ENCODE data around the gene PRICKLE2. TPM values are rescaled to one million over a fixed set of nuclear protein-coding genes. Genes with fewer than 3 reads are reported as not detected.

The PRICKLE2 gene
- total RNA-seq, 1 experiment from 2014 or later, result 3.2 TPM

DNA sequence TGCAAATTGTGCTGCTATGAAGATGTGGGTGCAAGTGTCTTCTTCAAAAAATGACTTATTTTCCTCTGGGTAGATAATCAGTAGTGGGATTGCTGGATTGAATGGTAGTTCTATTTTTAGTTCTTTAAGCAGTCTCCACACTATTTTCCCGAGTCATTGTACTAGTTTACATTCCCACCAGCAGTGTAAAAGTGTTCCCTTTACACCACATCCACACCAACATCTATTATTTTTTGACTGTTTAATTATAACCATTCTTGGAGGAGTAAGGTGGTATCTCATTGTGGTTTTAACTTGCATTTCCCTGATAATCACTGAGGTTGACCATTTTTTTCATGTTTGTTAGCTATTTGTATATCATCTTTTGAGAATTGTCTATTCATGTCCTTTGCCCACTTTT lies 182.3 kb downstream of the PRICKLE2 start:
- no peaks in the 10 kb centered on the region for H4K20me1 ChIP-seq (ENCODE audit: control insufficient read depth, insufficient read depth, insufficient read length)
- H3K23me2 ChIP-seq (ENCODE audit: insufficient read length, low read depth, low read length, poor library complexity, severe bottlenecking), result no peaks in the 10 kb centered on the region
- H3K4ac ChIP-seq (ENCODE audit: low read depth, low read length), result no peak overlapping the region
- H3K4me1 ChIP-seq (ENCODE audit: insufficient read depth, low read length), result peaks cover under 1% of the 10 kb centered on the region; the same call in 1 of the 2 replicates
- TF ChIP-seq, protein P1, sequence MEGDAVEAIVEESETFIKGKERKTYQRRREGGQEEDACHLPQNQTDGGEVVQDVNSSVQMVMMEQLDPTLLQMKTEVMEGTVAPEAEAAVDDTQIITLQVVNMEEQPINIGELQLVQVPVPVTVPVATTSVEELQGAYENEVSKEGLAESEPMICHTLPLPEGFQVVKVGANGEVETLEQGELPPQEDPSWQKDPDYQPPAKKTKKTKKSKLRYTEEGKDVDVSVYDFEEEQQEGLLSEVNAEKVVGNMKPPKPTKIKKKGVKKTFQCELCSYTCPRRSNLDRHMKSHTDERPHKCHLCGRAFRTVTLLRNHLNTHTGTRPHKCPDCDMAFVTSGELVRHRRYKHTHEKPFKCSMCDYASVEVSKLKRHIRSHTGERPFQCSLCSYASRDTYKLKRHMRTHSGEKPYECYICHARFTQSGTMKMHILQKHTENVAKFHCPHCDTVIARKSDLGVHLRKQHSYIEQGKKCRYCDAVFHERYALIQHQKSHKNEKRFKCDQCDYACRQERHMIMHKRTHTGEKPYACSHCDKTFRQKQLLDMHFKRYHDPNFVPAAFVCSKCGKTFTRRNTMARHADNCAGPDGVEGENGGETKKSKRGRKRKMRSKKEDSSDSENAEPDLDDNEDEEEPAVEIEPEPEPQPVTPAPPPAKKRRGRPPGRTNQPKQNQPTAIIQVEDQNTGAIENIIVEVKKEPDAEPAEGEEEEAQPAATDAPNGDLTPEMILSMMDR (conservative IDR thresholded peaks at IDR 0.05), result no peak
- H2BK20ac ChIP-seq (ENCODE audit: low read depth, low read length, poor library complexity, severe bottlenecking), result no peak overlapping the region
- no peak overlapping the region for H2AK5ac ChIP-seq (ENCODE audit: insufficient read length, low read length)
- H2BK120ac ChIP-seq (ENCODE audit: low read depth, low read length, poor library complexity, severe bottlenecking), result no peak overlapping the region
- no peak overlapping the region for H3T11ph ChIP-seq (ENCODE audit: low read length)
- peaks cover 16 to 18% of the 10 kb centered on the region in 2 experiments for H3K4me1 Mint-ChIP-seq
- no peak overlapping the region for H2BK15ac ChIP-seq (ENCODE audit: low read depth, low read length)
- no peak overlapping the region for H3K18ac ChIP-seq (ENCODE audit: insufficient read length, low read depth, low read length)
- H3K79me2 ChIP-seq (ENCODE audit: insufficient read depth, low read length), result no peaks in the 10 kb centered on the region
- no peaks in the 10 kb centered on the region for H3K27me3 ChIP-seq (ENCODE audit: insufficient read depth, low read length)
- H2BK12ac ChIP-seq (ENCODE audit: insufficient read length, low read depth, low read length), result no peak overlapping the region
- H2BK5ac ChIP-seq (ENCODE audit: insufficient read length, low read length), result no peak overlapping the region
- H3K9me3 ChIP-seq (ENCODE audit: control insufficient read depth, low read depth, low read length), result no peaks in the 10 kb centered on the region
- no peak overlapping the region for H2AFZ ChIP-seq (ENCODE audit: low read length)
- H3K27me3 Mint-ChIP-seq (ENCODE audit: low read depth), result peaks cover 8% of the 10 kb centered on the region
- no peak overlapping the region for H3K27ac ChIP-seq (ENCODE audit: insufficient read length, low read depth, low read length)
- DNase-seq, result no peak
- no peak overlapping the region for H3K4me3 Mint-ChIP-seq
- H3K9me3 Mint-ChIP-seq, result no peaks in the 10 kb centered on the region
- WGBS (ENCODE audit: extremely low coverage, insufficient read length, low lambda C conversion rate), result no CpG with 5 or more reads among the region's 1 CpG
- H3K36me3 Mint-ChIP-seq (ENCODE audit: insufficient read depth in 1 of 3, low read depth in 3 of 3), result no peaks in the 10 kb centered on the region
- no peak overlapping the region for H4K8ac ChIP-seq (replicated peaks; ENCODE audit: insufficient read length, low read depth, low read length)
- H3K4me2 ChIP-seq (ENCODE audit: insufficient read depth, insufficient read length, low read length), result no peak overlapping the region
- no peak overlapping the region for H3K14ac ChIP-seq (ENCODE audit: insufficient read depth, low read length)
- no peak overlapping the region for H3K56ac ChIP-seq (ENCODE audit: insufficient read length, low read depth, low read length)
- H3K79me1 ChIP-seq (ENCODE audit: insufficient read depth, low read depth, low read length, poor library complexity, severe bottlenecking), result no peaks in the 10 kb centered on the region
- H3K23ac ChIP-seq (ENCODE audit: insufficient read length, low read depth, low read length), result no peak overlapping the region
- no peak overlapping the region for H4K91ac ChIP-seq (ENCODE audit: insufficient read length, low read depth, low read length)
- H3K27ac Mint-ChIP-seq, result no peak overlapping the region
- no peak overlapping the region for H3K9ac ChIP-seq (ENCODE audit: extremely low read depth, insufficient read length, low read length)
- H4K5ac ChIP-seq (ENCODE audit: insufficient read length, low read depth, low read length), result no peak overlapping the region

Other genes starting within 250 kb of the PRICKLE2 start
- gene PSMD6, start 202.0 kb downstream of the PRICKLE2 start, total RNA-seq (2021), result 112 and 113 TPM in 2 replicates